NB4 (cell line): ENCODE results near the gene PRPH.

Source experiments
- MYC ChIP-seq: IDR thresholded peaks from 2 replicates; pipeline ENCODE4 v1.6.1; 2011; ENCODE audit warnings: low read depth, low read length
- POLR2A ChIP-seq: IDR thresholded peaks from 2 replicates; pipeline ENCODE4 v1.6.1; 2011; ENCODE audit warnings: mild to moderate bottlenecking; ENCODE audit not compliant: insufficient read length; ENCODE audit errors: extremely low read depth
- TF ChIP-seq, protein P1 (sequence below): IDR thresholded peaks from one replicate; pipeline ENCODE4 v1.5.1; 2012; ENCODE audit warnings: low read depth, low read length

DNA sequence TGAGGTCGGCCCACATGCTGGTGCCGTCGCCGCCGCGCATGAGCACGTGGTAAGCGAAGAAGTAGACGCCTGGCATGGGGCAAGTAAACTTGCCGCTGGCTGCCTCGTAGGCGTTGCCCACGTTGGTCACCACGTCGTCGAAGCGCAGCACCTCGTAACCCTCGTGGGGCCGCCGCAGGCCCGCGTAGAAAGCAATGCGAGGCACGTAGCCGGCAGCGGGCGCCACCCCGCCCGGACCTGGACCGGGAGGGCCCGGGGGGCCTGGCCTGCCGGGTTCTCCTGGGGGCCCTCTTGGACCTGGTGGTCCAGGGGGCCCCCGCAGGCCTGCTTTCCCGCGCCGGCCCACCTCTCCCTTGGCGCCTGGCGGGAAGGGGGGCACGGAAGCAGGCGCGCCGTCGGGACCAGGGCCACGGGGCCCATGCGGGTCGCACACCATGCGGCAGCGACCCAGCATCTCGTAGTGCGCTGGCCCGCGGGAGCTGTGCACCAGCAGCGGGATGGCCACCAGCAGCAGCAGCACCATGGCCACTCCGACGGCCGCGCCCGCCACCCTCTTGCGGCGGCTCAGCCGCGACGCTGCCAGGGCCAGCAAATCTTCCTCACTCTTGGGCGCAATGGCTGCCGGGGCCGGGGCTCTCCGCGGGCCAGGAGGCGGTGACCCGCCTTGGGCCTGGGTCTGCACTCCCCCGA lies 41.2 kb downstream of the PRPH start:
- TF ChIP-seq, protein P1, sequence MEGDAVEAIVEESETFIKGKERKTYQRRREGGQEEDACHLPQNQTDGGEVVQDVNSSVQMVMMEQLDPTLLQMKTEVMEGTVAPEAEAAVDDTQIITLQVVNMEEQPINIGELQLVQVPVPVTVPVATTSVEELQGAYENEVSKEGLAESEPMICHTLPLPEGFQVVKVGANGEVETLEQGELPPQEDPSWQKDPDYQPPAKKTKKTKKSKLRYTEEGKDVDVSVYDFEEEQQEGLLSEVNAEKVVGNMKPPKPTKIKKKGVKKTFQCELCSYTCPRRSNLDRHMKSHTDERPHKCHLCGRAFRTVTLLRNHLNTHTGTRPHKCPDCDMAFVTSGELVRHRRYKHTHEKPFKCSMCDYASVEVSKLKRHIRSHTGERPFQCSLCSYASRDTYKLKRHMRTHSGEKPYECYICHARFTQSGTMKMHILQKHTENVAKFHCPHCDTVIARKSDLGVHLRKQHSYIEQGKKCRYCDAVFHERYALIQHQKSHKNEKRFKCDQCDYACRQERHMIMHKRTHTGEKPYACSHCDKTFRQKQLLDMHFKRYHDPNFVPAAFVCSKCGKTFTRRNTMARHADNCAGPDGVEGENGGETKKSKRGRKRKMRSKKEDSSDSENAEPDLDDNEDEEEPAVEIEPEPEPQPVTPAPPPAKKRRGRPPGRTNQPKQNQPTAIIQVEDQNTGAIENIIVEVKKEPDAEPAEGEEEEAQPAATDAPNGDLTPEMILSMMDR, result no peak
- TF ChIP-seq MYC, result no peak
- TF ChIP-seq POLR2A, result no peak
